B cell (primary cell): ENCODE measurements around the gene EME1. TPM values are rescaled to one million over a fixed set of nuclear protein-coding genes. Genes with fewer than 3 reads are reported as not detected.
"Not testable (repeated sequence)": the region's sequence is repeated elsewhere in the genome, so short reads cannot be mapped to it uniquely, and the experiment has no call there.

Experiments
- ATAC-seq: fragments of 200-7000 bp; cut with Tn5 transposase; one replicate; pipeline ENCODE4 v1.10.0; 2021; ENCODE audit warnings: low read depth, mild to moderate bottlenecking, moderate number of reproducible peaks, moderate library complexity
- CTCF ChIA-PET: fragments of 350-600 bp; sonication (Branson Sonifier 250); formaldehyde crosslinking; loops from one replicate; lab custom pipeline; 2021; ENCODE audit warnings: antibody characterized with exemption, inconsistent platforms; lab: Charles Lee
- POLR2A ChIA-PET: fragments of 350-600 bp; sonication (Branson Sonifier 250); formaldehyde crosslinking; loops from one replicate; lab custom pipeline; 2021; ENCODE audit warnings: antibody characterized with exemption; lab: Charles Lee
- DNase-seq: peaks from one replicate; pipeline ENCODE4 v3.0.0; 2013
- H2AFZ ChIP-seq: 2 replicates; pipeline ENCODE4 v1.6.1; 2012; ENCODE audit warnings: mild to moderate bottlenecking, low read depth, low read length; ENCODE audit not compliant: insufficient read depth, poor library complexity, severe bottlenecking
- H3K27ac ChIP-seq, 2 donors: 1 replicate in 1 of 2; 2 replicates in 1 of 2; pipeline ENCODE4 v1.5.1; 2012 to 2013; ENCODE audit warnings: low read length in 2 of 2, mild to moderate bottlenecking in 2 of 2, moderate library complexity in 1 of 2
- H3K27me3 ChIP-seq, 4 experiments: fragments of 200-600 bp in 1 of 4; sonication (generic) in 1 of 4; replicated peaks in 1 of 4; 1 replicate in 2 of 4; 2 replicates in 2 of 4; pipeline versions ENCODE4 v1.6.1 to v1.7.0; 2013 to 2016; ENCODE audit warnings: low read length in 3 of 4, mild to moderate bottlenecking in 2 of 4, mixed read lengths in 1 of 4, moderate library complexity in 1 of 4; ENCODE audit not compliant: insufficient read depth in 4 of 4, control insufficient read depth in 3 of 4; ENCODE audit errors: control extremely low read depth in 1 of 4
- H3K36me3 ChIP-seq, 2 experiments: replicated peaks in 1 of 2; 1 replicate in 1 of 2; 2 replicates in 1 of 2; pipeline versions ENCODE4 v1.6.1 to v1.7.1; 2013; ENCODE audit warnings: low read length in 1 of 2; ENCODE audit not compliant: insufficient read depth in 2 of 2, control insufficient read depth in 1 of 2; ENCODE audit errors: control extremely low read depth in 1 of 2, extremely low read depth in 1 of 2
- H3K4me1 ChIP-seq, 2 donors: fragments of 200-600 bp in 1 of 2; sonication (generic) in 1 of 2; 1 replicate in 1 of 2; 2 replicates in 1 of 2; pipeline versions ENCODE4 v1.5.1 to v1.6.1; 2013 to 2017; ENCODE audit warnings: low read length in 2 of 2; ENCODE audit not compliant: control insufficient read depth in 2 of 2, insufficient read depth in 2 of 2
- H3K4me2 ChIP-seq: replicated peaks from 2 replicates; pipeline ENCODE3; 2012; ENCODE audit warnings: mild to moderate bottlenecking, low read depth, low read length; ENCODE audit not compliant: poor library complexity, severe bottlenecking
- H3K4me3 ChIP-seq, 5 experiments: fragments of 200-600 bp in 1 of 5; sonication (generic) in 1 of 5; 1 replicate in 3 of 5; 2 replicates in 2 of 5; pipeline versions ENCODE4 v1.5.1 to v1.7.0; 2011 to 2016; ENCODE audit warnings: low read length in 4 of 5, mild to moderate bottlenecking in 4 of 5, low read depth in 2 of 5, control low read depth in 1 of 5, moderate library complexity in 1 of 5; ENCODE audit not compliant: insufficient read depth in 1 of 5; ENCODE audit errors: control extremely low read depth in 1 of 5, extremely low read depth in 1 of 5
- H3K79me2 ChIP-seq: fragments of 200-600 bp; sonication (generic); one replicate; pipeline ENCODE4 v1.6.0; 2016; ENCODE audit warnings: low read length; ENCODE audit not compliant: control insufficient read depth, insufficient read depth
- H3K9ac ChIP-seq: fragments of 200-600 bp; sonication (generic); 2 replicates; pipeline ENCODE4 v1.6.1; 2017; ENCODE audit warnings: mild to moderate bottlenecking, low read length, moderate library complexity
- H3K9me3 ChIP-seq, 3 donors: one replicate each; pipeline versions ENCODE4 v1.6.1 to v1.7.1; 2013; ENCODE audit warnings: low read length in 2 of 3; ENCODE audit not compliant: control insufficient read depth in 2 of 3, insufficient read depth in 1 of 3; ENCODE audit errors: control extremely low read depth in 1 of 3
- H4K20me1 ChIP-seq: 2 replicates; pipeline ENCODE4 v1.6.0; 2012; ENCODE audit warnings: mild to moderate bottlenecking, low read length; ENCODE audit not compliant: insufficient read depth, control insufficient read depth, poor library complexity, severe bottlenecking
- H3K27ac Mint-ChIP-seq: one replicate; pipeline ENCODE4 v1.8.0; 2021; ENCODE audit warnings: mixed read lengths
- H3K27me3 Mint-ChIP-seq: one replicate; pipeline ENCODE4 v1.8.0; 2021; ENCODE audit warnings: mixed read lengths
- H3K4me1 Mint-ChIP-seq: one replicate; pipeline ENCODE4 v1.8.0; 2021; ENCODE audit warnings: mixed read lengths
- H3K4me3 Mint-ChIP-seq: one replicate; pipeline ENCODE4 v1.8.0; 2021; ENCODE audit warnings: mixed read lengths
- H3K9me3 Mint-ChIP-seq: one replicate; pipeline ENCODE4 v1.8.0; 2022; ENCODE audit warnings: mixed read lengths; ENCODE audit not compliant: insufficient read depth
- EZH2 ChIP-seq: IDR thresholded peaks from 2 replicates; pipeline ENCODE4 v1.6.1; 2012; ENCODE audit warnings: borderline replicate concordance, low read depth, mild to moderate bottlenecking, moderate library complexity, low read length; ENCODE audit not compliant: insufficient read depth, poor library complexity, severe bottlenecking
- WGBS: methylation state at CpG from one replicate; pipeline ENCODE4 v1.1.5; 2013; ENCODE audit warnings: missing lambda C conversion rate; ENCODE audit not compliant: insufficient coverage; 5-methylcytosine and 5-hydroxymethylcytosine counted together
- intact Hi-C: fragments of 100-400 bp; cut with micrococcal nuclease; formaldehyde crosslinking; loops from one replicate; pipeline ENCODE4 v1.10.0; 2022
- polyA plus RNA-seq: library from polyadenylated mRNA; depleted of rRNA; stranded (reverse); fragments of >200 nt; gene quantifications from 2 replicates; pipeline ENCODE4 v1.2.3, GENCODE V29; 2012
- total RNA-seq, 2 donors: library from RNA; stranded (reverse); fragments of 120-200 nt in 1 of 2; gene quantifications; 1 replicate in 1 of 2; 2 replicates in 1 of 2; pipeline versions ENCODE4 v1.2.3 to v1.2.4, GENCODE V29; 2013 to 2022

The EME1 gene
- total and polyA plus RNA-seq, 2 donors (not counting 1 experiment from before 2014, with no cell fraction given) = 1.6 to 2.3 TPM

- H3K9me3 ChIP-seq = no peaks in the 10 kb centered on the region
- H3K79me2 ChIP-seq = peaks cover 34% of the 10 kb centered on the region
- DNase-seq (peak; percentile 38), ATAC-seq (peak; percentile 16)
- H3K27ac ChIP-seq = peak overlapping the region; percentile 41 to 46
- peak overlapping the region; percentile 96 for H3K4me2 ChIP-seq
- peak overlapping the region; percentile 77 for H3K9ac ChIP-seq
- no peak for TF ChIP-seq EZH2
- intact Hi-C loops = loop anchor here (1.0 to 10.0 kb wide), 3 partner anchors 30 to 52 kb away; partner anchors contain the start of genes EME1, LRRC59, MRPL27 and RSAD1
- peak overlapping the region; percentile 92 for H2AFZ ChIP-seq
- CTCF ChIA-PET = interaction anchor here (0.6 to 3.2 kb wide), 5 partner anchors 11 to 455 kb away, joined by 3 to 28 read pairs (median 4); partner anchors contain the start of gene LRRC59
- no peaks in the 10 kb centered on the region for H3K27me3 Mint-ChIP-seq
- peak overlapping the region; percentile 83 for H3K27ac Mint-ChIP-seq
- 0% methylated on average over 2 of the region's 4 CpGs for WGBS
- peaks cover 44% of the 10 kb centered on the region for H3K4me1 Mint-ChIP-seq
- no peaks in the 10 kb centered on the region for H4K20me1 ChIP-seq
- H3K4me3 Mint-ChIP-seq = peak overlapping the region; percentile 94
- peak overlapping the region; percentile 1 to 82 (median 70) for H3K4me3 ChIP-seq
- POLR2A ChIA-PET = interaction anchor here (0.6 to 2.2 kb wide), 3 partner anchors 29 to 53 kb away, joined by 3 to 21 read pairs (median 3); partner anchors contain the start of gene LRRC59
- H3K9me3 Mint-ChIP-seq = no peaks in the 10 kb centered on the region
- H3K36me3 ChIP-seq = peaks cover 0 to 4% of the 10 kb centered on the region in 2 experiments
- H3K4me1 ChIP-seq = peaks cover 19 to 30% of the 10 kb centered on the region in 2 donors
- H3K27me3 ChIP-seq = no peaks in the 10 kb centered on the region
Measured at GRCh38 chr17:50426814-50427787, 54.1 kb downstream of the EME1 start.

GRCh38 chr17:50428126-50428525 lies 55.1 kb downstream of the EME1 start:
- Mint-ChIP-seq H3K27ac (peak overlapping the region; percentile 5), H3K4me3 (peak overlapping the region; percentile 23)

More at GRCh38 chr17:50428126-50428525, 55.1 kb downstream of the EME1 start:
- H3K27ac ChIP-seq, H3K36me3 ChIP-seq, H3K27me3 Mint-ChIP-seq, CTCF ChIA-PET, H3K9me3 Mint-ChIP-seq, ATAC-seq, H2AFZ ChIP-seq, H3K9ac ChIP-seq, DNase-seq, H3K9me3 ChIP-seq, H3K27me3 ChIP-seq, H4K20me1 ChIP-seq, POLR2A ChIA-PET, H3K4me3 ChIP-seq: not testable (repeated sequence)
- intact Hi-C loops = loop anchor here (10.0 kb wide), 1 partner anchor 53 kb away; the partner anchor contains the start of genes EME1 and MRPL27
- Histone ChIP-seq H3K4me2 (peak overlapping the region; percentile 96), H3K4me1 (peaks cover 19 to 30% of the 10 kb centered on the region in 2 donors), H3K79me2 (peaks cover 34% of the 10 kb centered on the region)
- 67% methylated on average over 1 of the region's 6 CpGs for WGBS
- peaks cover 40% of the 10 kb centered on the region for H3K4me1 Mint-ChIP-seq
